GM12878 (cell line): ENCODE measurements around the gene NR2F1.

Experiments
- CBFB ChIP-seq: IDR thresholded peaks from 2 replicates; pipeline ENCODE4 v1.6.1; 2016; ENCODE audit warnings: antibody characterized with exemption, low read depth
- EZH2 ChIP-seq: IDR thresholded peaks from 2 replicates; pipeline ENCODE4 v1.6.1; 2012; ENCODE audit warnings: low read depth, mild to moderate bottlenecking, control low read depth, inconsistent platforms, low read length, borderline replicate concordance; ENCODE audit not compliant: control insufficient read depth
- JUNB ChIP-seq: IDR thresholded peaks from 2 replicates; pipeline ENCODE4 v1.6.1; 2016; ENCODE audit warnings: antibody characterized with exemption, mild to moderate bottlenecking

DNA sequence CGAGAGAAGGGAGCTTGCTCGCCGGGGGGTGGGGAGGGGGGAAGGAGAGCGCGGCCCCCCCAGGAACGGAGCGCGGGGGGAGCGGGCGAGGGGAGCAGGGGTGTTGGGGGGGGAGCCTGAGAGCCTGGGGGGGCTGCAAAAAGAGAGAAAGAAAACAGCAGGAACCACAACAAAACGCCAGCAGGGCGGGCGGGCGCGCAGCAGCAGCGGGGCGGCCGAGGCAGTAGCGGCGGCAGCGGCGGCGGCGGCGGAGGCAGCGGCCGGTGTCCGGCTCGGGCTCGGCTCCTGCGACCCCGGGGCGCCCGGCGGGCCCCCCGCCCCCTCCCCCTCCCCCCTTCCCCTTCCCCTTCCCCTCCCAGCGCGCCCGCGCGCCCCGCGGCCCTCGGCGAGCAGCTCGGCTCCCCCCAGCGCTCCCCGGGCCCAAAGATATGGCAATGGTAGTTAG lies 1.6 kb downstream of the NR2F1 start:
- no peak for TF ChIP-seq EZH2
- TF ChIP-seq JUNB: no peak
- no peak for TF ChIP-seq CBFB
